Measurements from ENCODE around the gene GIT2.
"Not testable (repeated sequence)": the region's sequence is repeated elsewhere in the genome, so short reads cannot be mapped to it uniquely, and the experiment has no call there.

GIT2 gene

GRCh38 chr12:109988274-109988673, 7.9 kb downstream of the GIT2 start:
- no peaks in the 10 kb centered on the region for H3K4me1 ChIP-seq (ENCODE audit: control insufficient read depth, insufficient read depth, low read length)
- no peaks in the 10 kb centered on the region for H3K27me3 ChIP-seq (ENCODE audit: control insufficient read depth, insufficient read depth, low read length)
- no peak overlapping the region for H3K4me3 ChIP-seq (ENCODE audit: low read length)
- peaks cover 22% of the 10 kb centered on the region for H3K36me3 ChIP-seq (ENCODE audit: control insufficient read depth, insufficient read depth, low read length)
- H3K9ac ChIP-seq (ENCODE audit: low read length) = no peak overlapping the region
- H3K27ac ChIP-seq (ENCODE audit: low read depth, low read length) = no peak overlapping the region

DNA sequence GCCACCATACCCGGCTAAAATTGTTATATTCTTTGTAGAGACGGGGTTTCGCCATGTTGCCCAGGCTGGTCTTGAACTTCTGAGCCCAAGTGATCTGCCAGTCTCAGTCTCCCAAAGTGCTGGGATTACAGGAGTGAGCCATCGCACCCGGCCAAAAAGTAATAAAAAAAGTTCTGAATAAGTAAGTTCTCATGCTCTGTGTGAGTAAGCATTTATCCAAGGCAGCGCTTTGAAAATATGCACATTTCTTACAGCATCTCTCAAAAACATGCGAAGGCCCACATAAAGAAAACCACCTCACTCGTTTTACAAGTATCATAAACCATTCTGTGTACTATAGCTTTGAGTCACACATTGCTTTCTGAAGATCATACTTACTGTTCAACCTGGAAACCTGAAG, 8.6 kb downstream of the GIT2 start:
- no peaks in the 10 kb centered on the region for H3K4me1 ChIP-seq (ENCODE audit: control insufficient read depth, insufficient read depth, low read length)
- no peak overlapping the region for H3K27ac ChIP-seq (ENCODE audit: low read depth, low read length)
- peaks cover 25% of the 10 kb centered on the region for H3K36me3 ChIP-seq (ENCODE audit: control insufficient read depth, insufficient read depth, low read length)
- H3K4me3 ChIP-seq (ENCODE audit: low read length) = no peak overlapping the region
- H3K9ac ChIP-seq (ENCODE audit: low read length) = no peak overlapping the region
- H3K27me3 ChIP-seq (ENCODE audit: control insufficient read depth, insufficient read depth, low read length) = no peaks in the 10 kb centered on the region

GRCh38 chr12:109986236-109986635, 9.9 kb downstream of the GIT2 start:
- not testable (repeated sequence) for H3K27ac ChIP-seq (ENCODE audit: low read depth, low read length)
- H3K36me3 ChIP-seq (ENCODE audit: control insufficient read depth, insufficient read depth, low read length) = peaks cover 27% of the 10 kb centered on the region

DNA sequence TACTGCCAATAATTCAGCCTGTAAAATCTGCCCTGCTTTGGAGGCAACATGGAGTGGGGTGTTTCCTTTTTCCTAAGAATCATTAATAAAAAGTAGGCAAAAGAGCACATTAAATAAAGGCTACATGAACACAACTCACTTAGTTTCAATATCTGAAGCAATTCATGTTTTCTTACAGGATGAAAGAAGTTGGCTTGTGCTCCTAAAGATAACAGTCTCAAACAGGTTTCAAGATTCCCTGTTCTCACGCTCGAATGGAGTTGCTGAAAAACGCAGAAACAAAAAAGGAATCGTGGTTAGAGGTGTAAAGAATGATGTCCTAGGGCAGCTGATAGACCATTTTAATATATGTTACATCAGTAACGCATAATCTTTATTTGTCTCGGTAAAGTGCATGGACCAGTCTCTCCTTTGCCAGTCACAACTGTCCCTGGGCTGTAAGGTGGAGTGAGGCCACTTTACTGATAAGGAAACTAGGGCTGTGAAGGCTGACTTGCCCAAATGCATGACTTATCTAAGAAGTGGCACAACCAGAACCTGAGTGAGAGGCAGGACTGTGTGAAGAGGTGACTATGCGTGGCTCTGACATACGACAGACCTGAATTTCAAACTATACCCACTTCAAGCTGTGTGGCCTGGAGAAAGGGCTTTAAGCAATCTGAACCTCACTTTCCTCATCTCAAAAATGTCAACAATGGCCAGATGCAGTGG, 12.6 kb downstream of the GIT2 start:
- no peaks in the 10 kb centered on the region for H3K4me1 ChIP-seq (ENCODE audit: control insufficient read depth, insufficient read depth, low read length)
- no peak overlapping the region for H3K4me3 ChIP-seq (ENCODE audit: low read length)
- no peaks in the 10 kb centered on the region for H3K27me3 ChIP-seq (ENCODE audit: control insufficient read depth, insufficient read depth, low read length)
- no peak overlapping the region for H3K27ac ChIP-seq (ENCODE audit: low read depth, low read length)
- H3K36me3 ChIP-seq (ENCODE audit: control insufficient read depth, insufficient read depth, low read length) = peaks cover 38% of the 10 kb centered on the region
- H3K9ac ChIP-seq (ENCODE audit: low read length) = no peak overlapping the region

More at GRCh38 chr12:109986236-109986635, 9.9 kb downstream of the GIT2 start:
- not testable (repeated sequence) for H3K4me3 ChIP-seq (ENCODE audit: low read length); H3K9ac ChIP-seq (ENCODE audit: low read length); H3K4me1 ChIP-seq (ENCODE audit: control insufficient read depth, insufficient read depth, low read length); H3K27me3 ChIP-seq (ENCODE audit: control insufficient read depth, insufficient read depth, low read length)

GRCh38 chr12:109982210-109982609, 14.0 kb downstream of the GIT2 start:
- Histone ChIP-seq H3K4me1 (ENCODE audit: control insufficient read depth, insufficient read depth, low read length) (no peaks in the 10 kb centered on the region), H3K27ac (ENCODE audit: low read depth, low read length) (no peak overlapping the region)

DNA sequence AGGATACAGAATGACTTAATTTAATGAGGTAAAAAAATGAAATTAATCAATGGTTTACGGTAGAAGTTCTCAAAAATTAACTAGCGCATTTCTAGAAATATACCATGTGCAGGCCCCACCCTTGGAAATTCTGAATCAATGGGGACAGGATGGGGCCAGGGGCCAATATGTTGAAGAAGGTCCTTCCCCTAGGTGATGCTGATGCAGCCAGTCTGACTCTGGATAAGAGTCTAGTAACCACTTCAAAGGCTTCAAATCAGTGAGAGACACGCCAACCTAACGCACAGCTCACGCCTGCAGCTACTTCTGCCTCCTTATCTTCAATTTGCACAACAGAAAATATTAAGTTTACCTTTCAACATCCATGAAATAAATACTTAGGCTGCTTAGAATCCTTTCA, 14.9 kb downstream of the GIT2 start:
- Histone ChIP-seq H3K27me3 (ENCODE audit: control insufficient read depth, insufficient read depth, low read length) (no peaks in the 10 kb centered on the region), H3K27ac (ENCODE audit: low read depth, low read length) (no peak overlapping the region), H3K9ac (ENCODE audit: low read length) (no peak overlapping the region), H3K36me3 (ENCODE audit: control insufficient read depth, insufficient read depth, low read length) (peaks cover 34% of the 10 kb centered on the region), H3K4me1 (ENCODE audit: control insufficient read depth, insufficient read depth, low read length) (no peaks in the 10 kb centered on the region), H3K4me3 (ENCODE audit: low read length) (no peak overlapping the region)

More at GRCh38 chr12:109982210-109982609, 14.0 kb downstream of the GIT2 start:
- peaks cover 34% of the 10 kb centered on the region for H3K36me3 ChIP-seq (ENCODE audit: control insufficient read depth, insufficient read depth, low read length)
- H3K9ac ChIP-seq (ENCODE audit: low read length) = no peak overlapping the region
- H3K27me3 ChIP-seq (ENCODE audit: control insufficient read depth, insufficient read depth, low read length) = no peaks in the 10 kb centered on the region
- no peak overlapping the region for H3K4me3 ChIP-seq (ENCODE audit: low read length)

DNA sequence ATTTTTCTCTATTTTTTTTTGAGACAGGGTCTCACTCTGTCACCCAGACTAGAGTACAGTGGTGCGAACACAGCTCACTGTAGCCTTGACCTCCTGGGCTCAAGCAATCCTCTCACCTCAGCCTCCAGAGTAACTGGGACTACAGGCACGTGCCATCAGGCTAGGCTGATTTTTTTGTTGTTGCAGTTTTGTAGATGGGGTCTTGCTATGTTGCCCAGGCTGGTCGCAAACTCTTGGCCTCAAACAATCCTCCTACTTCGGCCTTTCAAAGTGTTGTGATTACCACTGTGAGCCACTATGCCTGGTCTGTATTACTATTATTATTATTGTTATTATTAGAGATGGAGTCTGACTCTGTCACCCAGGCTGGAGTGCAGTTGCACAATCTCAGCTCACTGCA, 23.3 kb downstream of the GIT2 start:
- Histone ChIP-seq H3K27me3 (ENCODE audit: control insufficient read depth, insufficient read depth, low read length) (no peaks in the 10 kb centered on the region), H3K27ac (ENCODE audit: low read depth, low read length) (no peak overlapping the region), H3K36me3 (ENCODE audit: control insufficient read depth, insufficient read depth, low read length) (peaks cover 3% of the 10 kb centered on the region), H3K4me1 (ENCODE audit: control insufficient read depth, insufficient read depth, low read length) (no peaks in the 10 kb centered on the region), H3K4me3 (ENCODE audit: low read length) (no peak overlapping the region), H3K9ac (ENCODE audit: low read length) (no peak overlapping the region)

DNA sequence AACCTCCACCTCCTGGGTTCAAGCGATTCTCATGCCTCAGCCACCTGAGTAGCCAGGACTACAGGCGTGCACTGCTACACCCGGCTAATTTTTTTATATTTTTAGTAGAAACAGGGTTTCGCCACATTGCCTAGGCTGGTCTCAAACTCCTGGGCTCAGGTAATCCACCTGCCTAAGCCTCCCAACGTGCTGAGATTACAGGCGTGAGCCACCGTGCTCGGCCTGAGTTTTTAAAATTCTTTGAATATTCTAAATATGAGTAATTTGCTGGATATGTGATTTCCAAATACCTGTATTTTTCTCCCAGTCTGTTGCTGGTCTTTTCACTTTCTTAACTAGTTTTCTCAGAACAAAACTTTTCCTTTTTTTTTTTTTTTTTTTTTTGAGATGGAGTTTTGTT, 27.4 kb downstream of the GIT2 start:
- Histone ChIP-seq H3K4me3 (ENCODE audit: low read length) (no peak overlapping the region), H3K27me3 (ENCODE audit: control insufficient read depth, insufficient read depth, low read length) (no peaks in the 10 kb centered on the region), H3K4me1 (ENCODE audit: control insufficient read depth, insufficient read depth, low read length) (no peaks in the 10 kb centered on the region), H3K27ac (ENCODE audit: low read depth, low read length) (no peak overlapping the region), H3K36me3 (ENCODE audit: control insufficient read depth, insufficient read depth, low read length) (peaks cover 5% of the 10 kb centered on the region), H3K9ac (ENCODE audit: low read length) (no peak overlapping the region)

DNA sequence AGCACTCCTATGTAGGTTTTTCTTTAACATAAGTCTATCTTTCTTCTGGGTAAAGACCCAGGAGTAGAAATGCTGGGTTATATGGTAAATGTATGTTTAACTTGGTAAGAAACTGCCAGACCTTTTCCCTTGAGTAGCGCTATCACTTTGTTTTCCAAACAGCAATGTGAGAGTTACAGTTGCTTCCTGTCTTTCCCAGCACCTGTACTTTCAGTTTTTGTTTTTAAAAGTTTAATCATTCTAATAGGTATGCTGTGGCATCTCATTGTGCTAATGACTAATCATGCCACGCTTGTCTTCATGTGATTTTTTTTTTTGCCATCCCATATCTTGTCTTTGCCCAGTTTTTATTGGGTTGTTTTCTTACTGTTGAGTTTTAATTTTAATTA, 28.1 kb downstream of the GIT2 start:
- no peak overlapping the region for H3K9ac ChIP-seq (ENCODE audit: low read length)
- no peak overlapping the region for H3K27ac ChIP-seq (ENCODE audit: low read depth, low read length)
- H3K36me3 ChIP-seq (ENCODE audit: control insufficient read depth, insufficient read depth, low read length) = peaks cover 5% of the 10 kb centered on the region
- no peaks in the 10 kb centered on the region for H3K27me3 ChIP-seq (ENCODE audit: control insufficient read depth, insufficient read depth, low read length)
- no peaks in the 10 kb centered on the region for H3K4me1 ChIP-seq (ENCODE audit: control insufficient read depth, insufficient read depth, low read length)
- no peak overlapping the region for H3K4me3 ChIP-seq (ENCODE audit: low read length)

GRCh38 chr12:109967383-109968031, 28.7 kb downstream of the GIT2 start:
- Histone ChIP-seq H3K36me3 (ENCODE audit: control insufficient read depth, insufficient read depth, low read length) (peaks cover 8% of the 10 kb centered on the region), H3K27ac (ENCODE audit: low read depth, low read length) (no peak overlapping the region), H3K4me3 (ENCODE audit: low read length) (no peak overlapping the region)

GRCh38 chr12:109966546-109966945, 29.6 kb downstream of the GIT2 start:
- no peak overlapping the region for H3K27ac ChIP-seq (ENCODE audit: low read depth, low read length)
- no peak overlapping the region for H3K4me3 ChIP-seq (ENCODE audit: low read length)
- no peaks in the 10 kb centered on the region for H3K4me1 ChIP-seq (ENCODE audit: control insufficient read depth, insufficient read depth, low read length)
- H3K9ac ChIP-seq (ENCODE audit: low read length) = no peak overlapping the region
- H3K36me3 ChIP-seq (ENCODE audit: control insufficient read depth, insufficient read depth, low read length) = peaks cover 11% of the 10 kb centered on the region
- H3K27me3 ChIP-seq (ENCODE audit: control insufficient read depth, insufficient read depth, low read length) = no peaks in the 10 kb centered on the region

More at GRCh38 chr12:109967383-109968031, 28.7 kb downstream of the GIT2 start:
- Histone ChIP-seq H3K27me3 (ENCODE audit: control insufficient read depth, insufficient read depth, low read length) (no peaks in the 10 kb centered on the region), H3K9ac (ENCODE audit: low read length) (no peak overlapping the region), H3K4me1 (ENCODE audit: control insufficient read depth, insufficient read depth, low read length) (no peaks in the 10 kb centered on the region)

GRCh38 chr12:109963743-109964429, 32.3 kb downstream of the GIT2 start:
- Histone ChIP-seq H3K36me3 (ENCODE audit: control insufficient read depth, insufficient read depth, low read length) (peaks cover 20% of the 10 kb centered on the region), H3K27me3 (ENCODE audit: control insufficient read depth, insufficient read depth, low read length) (no peaks in the 10 kb centered on the region), H3K27ac (ENCODE audit: low read depth, low read length) (no peak overlapping the region), H3K4me3 (ENCODE audit: low read length) (no peak overlapping the region), H3K9ac (ENCODE audit: low read length) (no peak overlapping the region), H3K4me1 (ENCODE audit: control insufficient read depth, insufficient read depth, low read length) (no peaks in the 10 kb centered on the region)

All from rectal smooth muscle tissue (tissue), 1 donor.